ENCODE data around the gene UBR3.

Gene UBR3

DNA sequence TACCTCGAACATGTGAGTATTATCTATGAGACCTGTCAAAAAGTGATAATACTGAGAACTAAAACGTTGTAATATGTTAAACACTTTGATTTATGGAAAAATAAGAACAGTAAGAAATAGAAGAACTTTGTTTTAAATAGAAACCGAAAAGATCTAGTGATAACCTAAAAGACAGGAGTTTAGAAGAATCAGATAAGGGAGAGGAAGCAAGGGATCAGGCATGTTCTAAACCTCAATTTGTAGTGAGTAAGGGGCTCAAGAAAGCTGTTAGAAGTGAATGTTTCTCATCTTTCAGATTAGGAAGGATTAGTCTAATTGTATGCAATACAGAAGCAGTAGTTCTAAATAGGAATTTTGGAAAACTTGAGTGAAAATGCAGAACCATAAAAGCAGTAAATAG, 182.0 kb downstream of the UBR3 start:
- Histone ChIP-seq H3K4me3 (ENCODE audit: low read length) (no peak overlapping the region), H3K9ac (ENCODE audit: low read depth, low read length) (no peak overlapping the region), H3K36me3 (ENCODE audit: insufficient read depth, low read length) (peaks cover 4% of the 10 kb centered on the region; the same call in 1 of the 2 replicates), H3K9me3 (ENCODE audit: insufficient read depth, low read depth, low read length) (no peaks in the 10 kb centered on the region), H3K27ac (ENCODE audit: low read depth, low read length) (no peak overlapping the region), H3K4me1 (ENCODE audit: insufficient read depth, low read length) (peaks cover 11% of the 10 kb centered on the region; the same call in 1 of the 2 replicates), H3K27me3 (ENCODE audit: insufficient read depth, low read length) (no peaks in the 10 kb centered on the region)
- 95% methylated on average over 3 of the region's 3 CpGs for whole genome bisulfite sequencing

DNA sequence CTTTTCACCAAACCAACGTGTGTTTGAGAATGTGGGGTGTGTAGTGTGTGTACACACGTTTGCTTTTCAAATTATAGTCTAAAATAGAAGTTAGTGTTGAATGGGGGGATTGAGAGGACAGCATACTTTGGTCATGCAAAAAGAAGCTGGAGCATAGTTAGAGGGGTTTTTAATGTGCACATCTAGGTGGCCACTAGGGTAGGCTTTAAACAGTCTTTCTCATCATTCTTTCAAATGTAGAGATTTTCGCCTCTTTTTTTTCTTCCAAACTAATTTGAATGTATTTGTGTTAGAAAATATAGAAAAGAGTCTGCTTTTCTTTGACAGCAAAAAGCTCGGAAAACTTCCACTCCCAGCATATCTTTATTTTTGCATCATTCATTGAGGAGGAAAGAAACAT, 185.5 kb downstream of the UBR3 start:
- Histone ChIP-seq H3K9me3 (ENCODE audit: insufficient read depth, low read depth, low read length) (no peaks in the 10 kb centered on the region), H3K4me3 (ENCODE audit: low read length) (no peak overlapping the region), H3K4me1 (ENCODE audit: insufficient read depth, low read length) (peaks cover 10% of the 10 kb centered on the region; the same call in 1 of the 2 replicates), H3K36me3 (ENCODE audit: insufficient read depth, low read length) (peaks cover 3% of the 10 kb centered on the region; the same call in 1 of the 2 replicates), H3K9ac (ENCODE audit: low read depth, low read length) (no peak overlapping the region), H3K27me3 (ENCODE audit: insufficient read depth, low read length) (no peaks in the 10 kb centered on the region), H3K27ac (ENCODE audit: low read depth, low read length) (no peak overlapping the region)
- 89% methylated on average over 2 of the region's 4 CpGs for WGBS

- 66% methylated on average over 5 of the region's 5 CpGs for WGBS
- Histone ChIP-seq H3K36me3 (ENCODE audit: insufficient read depth, low read length) (no peaks in the 10 kb centered on the region), H3K27me3 (ENCODE audit: insufficient read depth, low read length) (no peaks in the 10 kb centered on the region), H3K27ac (ENCODE audit: low read depth, low read length) (no peak overlapping the region), H3K4me1 (ENCODE audit: insufficient read depth, low read length) (peaks cover 10% of the 10 kb centered on the region; the same call in 1 of the 2 replicates), H3K4me3 (ENCODE audit: low read length) (no peak overlapping the region), H3K9me3 (ENCODE audit: insufficient read depth, low read depth, low read length) (no peaks in the 10 kb centered on the region), H3K9ac (ENCODE audit: low read depth, low read length) (no peak overlapping the region)
Observed at GRCh38 chr2:170013802-170014551, 186.7 kb downstream of the UBR3 start.

- Histone ChIP-seq H3K4me1 (ENCODE audit: insufficient read depth, low read length) (peaks cover 10% of the 10 kb centered on the region; the same call in 1 of the 2 replicates), H3K27ac (ENCODE audit: low read depth, low read length) (no peak overlapping the region), H3K27me3 (ENCODE audit: insufficient read depth, low read length) (no peaks in the 10 kb centered on the region), H3K9me3 (ENCODE audit: insufficient read depth, low read depth, low read length) (no peaks in the 10 kb centered on the region), H3K4me3 (ENCODE audit: low read length) (no peak overlapping the region), H3K9ac (ENCODE audit: low read depth, low read length) (no peak overlapping the region), H3K36me3 (ENCODE audit: insufficient read depth, low read length) (no peaks in the 10 kb centered on the region)
- WGBS = no CpG with 5 or more reads among the region's 1 CpG
Observed at GRCh38 chr2:170014769-170015168, 187.5 kb downstream of the UBR3 start.

GRCh38 chr2:170017860-170018532, 190.7 kb downstream of the UBR3 start:
- 92% methylated on average over 3 of the region's 4 CpGs for WGBS
- Histone ChIP-seq H3K27ac (ENCODE audit: low read depth, low read length) (no peak overlapping the region), H3K36me3 (ENCODE audit: insufficient read depth, low read length) (no peaks in the 10 kb centered on the region), H3K9me3 (ENCODE audit: insufficient read depth, low read depth, low read length) (no peaks in the 10 kb centered on the region), H3K4me1 (ENCODE audit: insufficient read depth, low read length) (peaks cover 10% of the 10 kb centered on the region; the same call in 1 of the 2 replicates), H3K4me3 (ENCODE audit: low read length) (no peak overlapping the region), H3K27me3 (ENCODE audit: insufficient read depth, low read length) (no peaks in the 10 kb centered on the region), H3K9ac (ENCODE audit: low read depth, low read length) (no peak overlapping the region)

DNA sequence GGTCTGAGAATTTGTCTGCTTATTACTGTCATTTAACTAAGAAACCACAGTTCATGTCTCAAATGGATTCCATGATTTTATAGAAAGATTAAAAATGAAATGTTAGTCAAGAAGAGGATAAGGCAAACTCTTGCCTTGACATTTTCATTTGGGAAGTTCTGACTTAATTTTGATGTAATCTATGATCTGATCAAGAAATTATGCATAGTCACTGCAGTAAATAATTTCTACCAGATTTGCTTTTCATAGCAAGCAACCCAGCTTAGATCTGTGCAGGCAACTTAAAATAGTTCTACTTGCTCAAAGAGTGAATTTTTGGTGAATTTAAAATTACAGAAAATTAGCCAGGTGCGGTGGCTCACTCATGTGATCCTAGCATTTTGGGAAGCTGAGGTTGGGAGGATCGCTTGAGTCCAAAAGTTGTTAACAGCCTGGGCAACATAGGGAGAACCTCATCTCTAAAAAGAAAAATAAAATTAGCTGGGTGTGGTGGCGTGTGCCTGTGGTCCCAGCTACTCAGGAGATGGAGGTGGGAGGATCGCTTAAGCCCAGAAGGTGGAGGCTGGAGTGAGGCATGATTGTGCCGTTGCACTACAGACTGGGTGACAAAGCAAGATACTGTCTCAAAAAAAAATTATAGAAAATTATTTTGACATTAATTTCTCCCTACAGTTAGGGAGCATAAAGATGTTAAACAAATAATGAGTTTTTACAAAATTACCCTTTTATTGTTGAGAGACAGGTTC, 192.0 kb downstream of the UBR3 start:
- 93% methylated on average over 5 of the region's 5 CpGs for WGBS

GRCh38 chr2:170020777-170021176, 193.5 kb downstream of the UBR3 start:
- H3K4me3 ChIP-seq (ENCODE audit: low read length) = no peak overlapping the region
- H3K9me3 ChIP-seq (ENCODE audit: insufficient read depth, low read depth, low read length) = no peaks in the 10 kb centered on the region
- no peaks in the 10 kb centered on the region for H3K36me3 ChIP-seq (ENCODE audit: insufficient read depth, low read length)
- no peaks in the 10 kb centered on the region for H3K4me1 ChIP-seq (ENCODE audit: insufficient read depth, low read length)
- no peak overlapping the region for H3K9ac ChIP-seq (ENCODE audit: low read depth, low read length)
- no peak overlapping the region for H3K27ac ChIP-seq (ENCODE audit: low read depth, low read length)
- WGBS = 100% methylated on average over 1 of the region's 1 CpG
- H3K27me3 ChIP-seq (ENCODE audit: insufficient read depth, low read length) = no peaks in the 10 kb centered on the region

More for the DNA sequence above, 192.0 kb downstream of the UBR3 start:
- peaks cover 2% of the 10 kb centered on the region; the same call in 1 of the 2 replicates for H3K4me1 ChIP-seq (ENCODE audit: insufficient read depth, low read length)
- no peaks in the 10 kb centered on the region for H3K36me3 ChIP-seq (ENCODE audit: insufficient read depth, low read length)
- H3K9me3 ChIP-seq (ENCODE audit: insufficient read depth, low read depth, low read length) = no peaks in the 10 kb centered on the region
- no peaks in the 10 kb centered on the region for H3K27me3 ChIP-seq (ENCODE audit: insufficient read depth, low read length)
- H3K4me3 ChIP-seq (ENCODE audit: low read length) = no peak overlapping the region
- no peak overlapping the region for H3K9ac ChIP-seq (ENCODE audit: low read depth, low read length)
- H3K27ac ChIP-seq (ENCODE audit: low read depth, low read length) = no peak overlapping the region

GRCh38 chr2:170022692-170023091, 195.4 kb downstream of the UBR3 start:
- no peaks in the 10 kb centered on the region for H3K9me3 ChIP-seq (ENCODE audit: insufficient read depth, low read depth, low read length)
- no peaks in the 10 kb centered on the region for H3K36me3 ChIP-seq (ENCODE audit: insufficient read depth, low read length)
- no peak overlapping the region for H3K27ac ChIP-seq (ENCODE audit: low read depth, low read length)
- no peak overlapping the region for H3K4me3 ChIP-seq (ENCODE audit: low read length)
- H3K27me3 ChIP-seq (ENCODE audit: insufficient read depth, low read length) = no peaks in the 10 kb centered on the region
- H3K9ac ChIP-seq (ENCODE audit: low read depth, low read length) = no peak overlapping the region
- no peaks in the 10 kb centered on the region for H3K4me1 ChIP-seq (ENCODE audit: insufficient read depth, low read length)

- no peaks in the 10 kb centered on the region for H3K27me3 ChIP-seq (ENCODE audit: insufficient read depth, low read length)
- no peaks in the 10 kb centered on the region for H3K9me3 ChIP-seq (ENCODE audit: insufficient read depth, low read depth, low read length)
- peaks cover under 1% of the 10 kb centered on the region; the same call in 1 of the 2 replicates for H3K36me3 ChIP-seq (ENCODE audit: insufficient read depth, low read length)
- H3K4me3 ChIP-seq (ENCODE audit: low read length) = no peak overlapping the region
- peaks cover 13% of the 10 kb centered on the region for H3K4me1 ChIP-seq (ENCODE audit: insufficient read depth, low read length)
- no peak overlapping the region for H3K9ac ChIP-seq (ENCODE audit: low read depth, low read length)
- no peak overlapping the region for H3K27ac ChIP-seq (ENCODE audit: low read depth, low read length)
- 95% methylated on average over 1 of the region's 1 CpG for WGBS
Observed at GRCh38 chr2:170024721-170025120, 197.5 kb downstream of the UBR3 start.

DNA sequence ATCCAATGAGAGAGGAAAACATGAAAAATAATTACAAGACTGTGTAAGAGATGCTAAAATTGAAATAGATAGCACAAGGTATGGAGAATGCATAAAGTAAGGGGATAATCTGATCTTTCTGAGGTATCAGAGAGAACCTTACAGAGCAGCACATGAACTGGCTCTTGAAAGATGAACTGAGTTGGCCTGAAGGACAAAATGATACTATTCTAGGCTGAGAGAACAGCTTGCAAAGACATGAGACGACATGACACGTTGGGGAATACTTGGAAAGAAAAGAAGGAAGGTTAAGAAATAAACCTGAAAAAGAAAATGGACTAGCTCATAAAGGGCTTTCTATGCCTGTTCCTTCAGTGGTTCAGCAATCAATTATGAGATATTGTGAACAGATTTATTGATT, 198.0 kb downstream of the UBR3 start:
- 94% methylated on average over 2 of the region's 2 CpGs for WGBS
- no peak overlapping the region for H3K4me3 ChIP-seq (ENCODE audit: low read length)
- peaks cover 5% of the 10 kb centered on the region; the same call in 1 of the 2 replicates for H3K36me3 ChIP-seq (ENCODE audit: insufficient read depth, low read length)
- H3K4me1 ChIP-seq (ENCODE audit: insufficient read depth, low read length) = peaks cover 16% of the 10 kb centered on the region
- no peak overlapping the region for H3K27ac ChIP-seq (ENCODE audit: low read depth, low read length)
- no peak overlapping the region for H3K9ac ChIP-seq (ENCODE audit: low read depth, low read length)
- H3K27me3 ChIP-seq (ENCODE audit: insufficient read depth, low read length) = no peaks in the 10 kb centered on the region
- 0 out of 2 replicates have a peak, but pooled peaks cover 2% of the 10 kb centered on the region for H3K9me3 ChIP-seq (ENCODE audit: insufficient read depth, low read depth, low read length)

DNA sequence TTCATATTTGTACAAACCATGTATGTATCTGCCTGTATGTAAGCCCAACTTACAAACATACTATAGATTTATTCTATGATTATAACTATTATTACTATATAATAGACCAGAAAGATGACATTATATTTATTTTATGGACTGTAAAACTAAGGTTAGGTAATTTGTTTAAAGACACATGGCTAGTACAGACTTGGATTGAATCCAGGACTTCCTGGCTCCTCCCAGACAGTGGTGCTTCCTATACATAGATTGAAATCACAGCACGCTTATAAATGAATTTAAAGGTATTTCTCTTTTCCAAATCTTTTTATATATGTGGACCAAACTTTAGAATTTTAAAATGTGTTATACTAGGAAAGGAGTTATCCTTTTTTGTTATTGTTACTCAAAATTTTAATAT, 199.1 kb downstream of the UBR3 start:
- Histone ChIP-seq H3K36me3 (ENCODE audit: insufficient read depth, low read length) (peaks cover 16% of the 10 kb centered on the region; the same call in 1 of the 2 replicates), H3K27me3 (ENCODE audit: insufficient read depth, low read length) (no peaks in the 10 kb centered on the region), H3K9ac (ENCODE audit: low read depth, low read length) (no peak overlapping the region), H3K27ac (ENCODE audit: low read depth, low read length) (no peak overlapping the region), H3K9me3 (ENCODE audit: insufficient read depth, low read depth, low read length) (peaks cover 7% of the 10 kb centered on the region; the same call in 1 of the 2 replicates), H3K4me1 (ENCODE audit: insufficient read depth, low read length) (peaks cover 16% of the 10 kb centered on the region), H3K4me3 (ENCODE audit: low read length) (no peak overlapping the region)
- no CpG with 5 or more reads among the region's 1 CpG for WGBS

Data from HUES64 (cell line).